B cell (primary cell): ENCODE measurements around the gene ECM2. TPM values are rescaled to one million over a fixed set of nuclear protein-coding genes. Genes with fewer than 3 reads are reported as not detected.

Source experiments
- ATAC-seq: fragments of 200-7000 bp; cut with Tn5 transposase; one replicate; pipeline ENCODE4 v1.10.0; 2021; ENCODE audit warnings: low read depth, mild to moderate bottlenecking, moderate number of reproducible peaks, moderate library complexity
- CTCF ChIA-PET: fragments of 350-600 bp; sonication (Branson Sonifier 250); formaldehyde crosslinking; loops from one replicate; lab custom pipeline; 2021; ENCODE audit warnings: antibody characterized with exemption, inconsistent platforms; lab: Charles Lee
- POLR2A ChIA-PET: fragments of 350-600 bp; sonication (Branson Sonifier 250); formaldehyde crosslinking; loops from one replicate; lab custom pipeline; 2021; ENCODE audit warnings: antibody characterized with exemption; lab: Charles Lee
- DNase-seq: peaks from one replicate; pipeline ENCODE4 v3.0.0; 2013
- H2AFZ ChIP-seq: 2 replicates; pipeline ENCODE4 v1.6.1; 2012; ENCODE audit warnings: mild to moderate bottlenecking, low read depth, low read length; ENCODE audit not compliant: insufficient read depth, poor library complexity, severe bottlenecking
- H3K27ac ChIP-seq, 2 donors: 1 replicate in 1 of 2; 2 replicates in 1 of 2; pipeline ENCODE4 v1.5.1; 2012 to 2013; ENCODE audit warnings: low read length in 2 of 2, mild to moderate bottlenecking in 2 of 2, moderate library complexity in 1 of 2
- H3K27me3 ChIP-seq, 4 experiments: fragments of 200-600 bp in 1 of 4; sonication (generic) in 1 of 4; replicated peaks in 1 of 4; 1 replicate in 2 of 4; 2 replicates in 2 of 4; pipeline versions ENCODE4 v1.6.1 to v1.7.0; 2013 to 2016; ENCODE audit warnings: low read length in 3 of 4, mild to moderate bottlenecking in 2 of 4, mixed read lengths in 1 of 4, moderate library complexity in 1 of 4; ENCODE audit not compliant: insufficient read depth in 4 of 4, control insufficient read depth in 3 of 4; ENCODE audit errors: control extremely low read depth in 1 of 4
- H3K36me3 ChIP-seq, 2 experiments: replicated peaks in 1 of 2; 1 replicate in 1 of 2; 2 replicates in 1 of 2; pipeline versions ENCODE4 v1.6.1 to v1.7.1; 2013; ENCODE audit warnings: low read length in 1 of 2; ENCODE audit not compliant: insufficient read depth in 2 of 2, control insufficient read depth in 1 of 2; ENCODE audit errors: control extremely low read depth in 1 of 2, extremely low read depth in 1 of 2
- H3K4me1 ChIP-seq, 2 donors: fragments of 200-600 bp in 1 of 2; sonication (generic) in 1 of 2; 1 replicate in 1 of 2; 2 replicates in 1 of 2; pipeline versions ENCODE4 v1.5.1 to v1.6.1; 2013 to 2017; ENCODE audit warnings: low read length in 2 of 2; ENCODE audit not compliant: control insufficient read depth in 2 of 2, insufficient read depth in 2 of 2
- H3K4me2 ChIP-seq: replicated peaks from 2 replicates; pipeline ENCODE3; 2012; ENCODE audit warnings: mild to moderate bottlenecking, low read depth, low read length; ENCODE audit not compliant: poor library complexity, severe bottlenecking
- H3K4me3 ChIP-seq, 5 experiments: fragments of 200-600 bp in 1 of 5; sonication (generic) in 1 of 5; 1 replicate in 3 of 5; 2 replicates in 2 of 5; pipeline versions ENCODE4 v1.5.1 to v1.7.0; 2011 to 2016; ENCODE audit warnings: low read length in 4 of 5, mild to moderate bottlenecking in 4 of 5, low read depth in 2 of 5, control low read depth in 1 of 5, moderate library complexity in 1 of 5; ENCODE audit not compliant: insufficient read depth in 1 of 5; ENCODE audit errors: control extremely low read depth in 1 of 5, extremely low read depth in 1 of 5
- H3K79me2 ChIP-seq: fragments of 200-600 bp; sonication (generic); one replicate; pipeline ENCODE4 v1.6.0; 2016; ENCODE audit warnings: low read length; ENCODE audit not compliant: control insufficient read depth, insufficient read depth
- H3K9ac ChIP-seq: fragments of 200-600 bp; sonication (generic); 2 replicates; pipeline ENCODE4 v1.6.1; 2017; ENCODE audit warnings: mild to moderate bottlenecking, low read length, moderate library complexity
- H3K9me3 ChIP-seq, 3 donors: one replicate each; pipeline versions ENCODE4 v1.6.1 to v1.7.1; 2013; ENCODE audit warnings: low read length in 2 of 3; ENCODE audit not compliant: control insufficient read depth in 2 of 3, insufficient read depth in 1 of 3; ENCODE audit errors: control extremely low read depth in 1 of 3
- H4K20me1 ChIP-seq: 2 replicates; pipeline ENCODE4 v1.6.0; 2012; ENCODE audit warnings: mild to moderate bottlenecking, low read length; ENCODE audit not compliant: insufficient read depth, control insufficient read depth, poor library complexity, severe bottlenecking
- H3K27ac Mint-ChIP-seq: one replicate; pipeline ENCODE4 v1.8.0; 2021; ENCODE audit warnings: mixed read lengths
- H3K27me3 Mint-ChIP-seq: one replicate; pipeline ENCODE4 v1.8.0; 2021; ENCODE audit warnings: mixed read lengths
- H3K4me1 Mint-ChIP-seq: one replicate; pipeline ENCODE4 v1.8.0; 2021; ENCODE audit warnings: mixed read lengths
- H3K4me3 Mint-ChIP-seq: one replicate; pipeline ENCODE4 v1.8.0; 2021; ENCODE audit warnings: mixed read lengths
- H3K9me3 Mint-ChIP-seq: one replicate; pipeline ENCODE4 v1.8.0; 2022; ENCODE audit warnings: mixed read lengths; ENCODE audit not compliant: insufficient read depth
- EZH2 ChIP-seq: IDR thresholded peaks from 2 replicates; pipeline ENCODE4 v1.6.1; 2012; ENCODE audit warnings: borderline replicate concordance, low read depth, mild to moderate bottlenecking, moderate library complexity, low read length; ENCODE audit not compliant: insufficient read depth, poor library complexity, severe bottlenecking
- WGBS: methylation state at CpG from one replicate; pipeline ENCODE4 v1.1.5; 2013; ENCODE audit warnings: missing lambda C conversion rate; ENCODE audit not compliant: insufficient coverage; 5-methylcytosine and 5-hydroxymethylcytosine counted together
- intact Hi-C: fragments of 100-400 bp; cut with micrococcal nuclease; formaldehyde crosslinking; loops from one replicate; pipeline ENCODE4 v1.10.0; 2022
- polyA plus RNA-seq: library from polyadenylated mRNA; depleted of rRNA; stranded (reverse); fragments of >200 nt; gene quantifications from 2 replicates; pipeline ENCODE4 v1.2.3, GENCODE V29; 2012
- total RNA-seq, 2 donors: library from RNA; stranded (reverse); fragments of 120-200 nt in 1 of 2; gene quantifications; 1 replicate in 1 of 2; 2 replicates in 1 of 2; pipeline versions ENCODE4 v1.2.3 to v1.2.4, GENCODE V29; 2013 to 2022
- TF ChIP-seq, protein P1 (sequence below): fragments of 200-600 bp; IDR thresholded peaks from one replicate; pipeline ENCODE4 v1.8.0; 2022; ENCODE audit warnings: antibody characterized with exemption, mild to moderate bottlenecking

Gene ECM2
- total and polyA plus RNA-seq, 2 donors (not counting 1 experiment from before 2014, with no cell fraction given), result not detected

DNA sequence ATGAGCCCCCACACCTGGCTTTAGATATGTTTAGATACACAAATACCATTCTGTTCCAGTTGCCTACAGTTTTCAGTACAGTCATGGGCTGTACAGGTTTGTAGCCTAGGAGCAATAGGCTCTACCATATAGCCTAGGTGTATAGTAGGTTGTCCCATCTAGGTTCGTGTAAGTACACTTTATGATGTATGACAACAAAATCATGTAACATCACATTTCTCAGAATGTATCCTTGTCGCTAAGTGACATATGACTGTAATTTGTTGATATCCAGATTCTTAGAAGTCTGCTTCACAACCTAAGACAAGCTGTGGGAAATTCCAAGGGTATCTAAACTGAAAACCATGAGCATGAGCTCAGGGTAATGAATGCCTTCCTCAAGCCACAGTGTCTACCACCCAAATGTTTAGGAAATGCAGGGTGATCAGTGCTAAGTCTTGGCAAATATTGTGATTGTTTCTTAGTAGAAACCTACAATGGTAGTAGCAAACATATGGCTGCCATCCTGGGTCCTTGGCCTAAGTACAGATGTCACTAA is 8.4 kb downstream of the ECM2 start:
- DNase-seq (no peak), ATAC-seq (no peak)
- Histone ChIP-seq H3K36me3 (no peaks in the 10 kb centered on the region), H3K4me1 (no peaks in the 10 kb centered on the region), H3K27ac (no peak overlapping the region), H3K4me3 (no peak overlapping the region), H3K9ac (no peak overlapping the region), H3K27me3 (no peaks in the 10 kb centered on the region), H3K79me2 (no peaks in the 10 kb centered on the region), H3K9me3 (no peaks in the 10 kb centered on the region), H2AFZ (no peak overlapping the region), H4K20me1 (no peaks in the 10 kb centered on the region), H3K4me2 (no peak overlapping the region)
- Mint-ChIP-seq H3K27me3 (no peaks in the 10 kb centered on the region), H3K4me3 (no peak overlapping the region), H3K4me1 (no peaks in the 10 kb centered on the region), H3K9me3 (peaks cover 3% of the 10 kb centered on the region), H3K27ac (no peak overlapping the region)
- TF ChIP-seq EZH2, result no peak
- TF ChIP-seq, protein P1, sequence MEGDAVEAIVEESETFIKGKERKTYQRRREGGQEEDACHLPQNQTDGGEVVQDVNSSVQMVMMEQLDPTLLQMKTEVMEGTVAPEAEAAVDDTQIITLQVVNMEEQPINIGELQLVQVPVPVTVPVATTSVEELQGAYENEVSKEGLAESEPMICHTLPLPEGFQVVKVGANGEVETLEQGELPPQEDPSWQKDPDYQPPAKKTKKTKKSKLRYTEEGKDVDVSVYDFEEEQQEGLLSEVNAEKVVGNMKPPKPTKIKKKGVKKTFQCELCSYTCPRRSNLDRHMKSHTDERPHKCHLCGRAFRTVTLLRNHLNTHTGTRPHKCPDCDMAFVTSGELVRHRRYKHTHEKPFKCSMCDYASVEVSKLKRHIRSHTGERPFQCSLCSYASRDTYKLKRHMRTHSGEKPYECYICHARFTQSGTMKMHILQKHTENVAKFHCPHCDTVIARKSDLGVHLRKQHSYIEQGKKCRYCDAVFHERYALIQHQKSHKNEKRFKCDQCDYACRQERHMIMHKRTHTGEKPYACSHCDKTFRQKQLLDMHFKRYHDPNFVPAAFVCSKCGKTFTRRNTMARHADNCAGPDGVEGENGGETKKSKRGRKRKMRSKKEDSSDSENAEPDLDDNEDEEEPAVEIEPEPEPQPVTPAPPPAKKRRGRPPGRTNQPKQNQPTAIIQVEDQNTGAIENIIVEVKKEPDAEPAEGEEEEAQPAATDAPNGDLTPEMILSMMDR, result no peak
- CTCF ChIA-PET, result no interaction called here
- no CpG with 5 or more reads among the region's 2 CpGs for WGBS
- POLR2A ChIA-PET, result no interaction called here
- intact Hi-C loops, result no loop called here

DNA sequence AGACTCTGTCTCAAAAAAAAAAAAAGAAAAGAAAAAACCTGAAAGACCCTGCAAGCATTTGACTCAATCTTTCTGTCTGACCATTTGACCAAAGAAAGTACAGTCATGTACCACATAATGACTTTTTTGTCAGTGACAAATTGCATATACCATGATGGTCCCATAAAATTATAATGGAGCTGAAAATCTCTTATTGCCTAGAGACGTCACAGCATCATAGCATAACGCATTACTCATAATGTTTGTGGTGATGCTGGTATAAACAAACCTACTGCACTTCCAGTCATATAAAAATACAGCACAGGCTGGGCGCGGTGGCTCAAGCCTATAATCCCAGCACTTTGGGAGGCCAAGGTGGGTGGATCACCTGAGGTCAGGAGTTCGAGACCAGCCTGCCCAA is 10.5 kb downstream of the ECM2 start:
- ChIA-PET CTCF (no interaction called here), POLR2A (no interaction called here)
- DNase-seq (no peak), ATAC-seq (no peak)
- no peak overlapping the region for H3K4me3 Mint-ChIP-seq
- no peak overlapping the region for H2AFZ ChIP-seq
- no peak overlapping the region for H3K27ac ChIP-seq
- no peaks in the 10 kb centered on the region for H3K36me3 ChIP-seq
- H3K4me3 ChIP-seq, result no peak overlapping the region
- H3K9me3 ChIP-seq, result no peaks in the 10 kb centered on the region
- no peaks in the 10 kb centered on the region for H4K20me1 ChIP-seq
- no peaks in the 10 kb centered on the region for H3K27me3 ChIP-seq
- no peak overlapping the region for H3K4me2 ChIP-seq
- intact Hi-C loops, result no loop called here
- no peaks in the 10 kb centered on the region for H3K27me3 Mint-ChIP-seq
- H3K9me3 Mint-ChIP-seq, result no peaks in the 10 kb centered on the region
- no peaks in the 10 kb centered on the region for H3K4me1 ChIP-seq
- H3K79me2 ChIP-seq, result no peaks in the 10 kb centered on the region
- H3K4me1 Mint-ChIP-seq, result no peaks in the 10 kb centered on the region
- no CpG with 5 or more reads among the region's 5 CpGs for WGBS
- no peak overlapping the region for H3K9ac ChIP-seq
- no peak overlapping the region for H3K27ac Mint-ChIP-seq
- no peak for TF ChIP-seq EZH2
- TF ChIP-seq, protein P1, result no peak
